ENCODE measurements around the gene VPS13D. TPM values are rescaled to one million over a fixed set of nuclear protein-coding genes. Genes with fewer than 3 reads are reported as not detected.

VPS13D gene
- total RNA-seq, 4 donors from 2014 or later = 33.2 to 115 (median 56.5) TPM

DNA sequence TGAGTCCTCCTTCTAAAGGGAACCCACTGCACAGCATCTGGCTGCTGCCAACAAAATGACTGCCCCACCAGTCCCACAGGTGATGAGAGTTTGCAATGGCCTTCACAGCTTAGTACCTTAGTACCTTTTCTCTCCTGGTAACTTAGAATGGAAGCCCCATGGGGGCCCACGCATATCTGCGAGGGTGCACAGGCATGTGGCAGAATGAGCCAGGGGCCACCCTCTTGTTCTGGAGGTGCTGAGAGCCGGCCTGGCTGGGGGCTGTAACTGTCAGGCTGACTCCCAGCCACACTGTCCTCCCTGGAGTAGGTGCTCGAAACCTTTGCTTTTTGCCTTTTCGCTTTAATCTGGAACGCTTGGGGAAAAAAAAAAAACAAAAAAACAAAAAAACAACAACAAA is 203.1 kb downstream of the VPS13D start:
- H3K27ac ChIP-seq = peak overlapping the region; percentile 62 to 72
- TF ChIP-seq, protein P1, sequence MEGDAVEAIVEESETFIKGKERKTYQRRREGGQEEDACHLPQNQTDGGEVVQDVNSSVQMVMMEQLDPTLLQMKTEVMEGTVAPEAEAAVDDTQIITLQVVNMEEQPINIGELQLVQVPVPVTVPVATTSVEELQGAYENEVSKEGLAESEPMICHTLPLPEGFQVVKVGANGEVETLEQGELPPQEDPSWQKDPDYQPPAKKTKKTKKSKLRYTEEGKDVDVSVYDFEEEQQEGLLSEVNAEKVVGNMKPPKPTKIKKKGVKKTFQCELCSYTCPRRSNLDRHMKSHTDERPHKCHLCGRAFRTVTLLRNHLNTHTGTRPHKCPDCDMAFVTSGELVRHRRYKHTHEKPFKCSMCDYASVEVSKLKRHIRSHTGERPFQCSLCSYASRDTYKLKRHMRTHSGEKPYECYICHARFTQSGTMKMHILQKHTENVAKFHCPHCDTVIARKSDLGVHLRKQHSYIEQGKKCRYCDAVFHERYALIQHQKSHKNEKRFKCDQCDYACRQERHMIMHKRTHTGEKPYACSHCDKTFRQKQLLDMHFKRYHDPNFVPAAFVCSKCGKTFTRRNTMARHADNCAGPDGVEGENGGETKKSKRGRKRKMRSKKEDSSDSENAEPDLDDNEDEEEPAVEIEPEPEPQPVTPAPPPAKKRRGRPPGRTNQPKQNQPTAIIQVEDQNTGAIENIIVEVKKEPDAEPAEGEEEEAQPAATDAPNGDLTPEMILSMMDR (IDR thresholded peaks at IDR 0.05) = no peak
- no peak for TF ChIP-seq POLR2A (IDR thresholded peaks at IDR 0.05)
- peaks cover 8 to 19% of the 10 kb centered on the region in 2 donors for H3K4me1 ChIP-seq
- H3K36me3 ChIP-seq = no peaks in the 10 kb centered on the region
- no peaks in the 10 kb centered on the region for H3K9me3 ChIP-seq
- DNase-seq = no peak
- no peaks in the 10 kb centered on the region for H3K27me3 ChIP-seq
- intact Hi-C loops (cut with DNase I; ENCODE audit: low total_unique reads) = no loop called here
- no peak overlapping the region for H3K4me3 ChIP-seq

GRCh38 chr1:12433323-12434053 is 203.7 kb downstream of the VPS13D start:
- intact Hi-C loops (cut with DNase I; ENCODE audit: low total_unique reads) = no loop called here
- no peak overlapping the region for H3K4me3 ChIP-seq
- H3K27ac ChIP-seq = peak overlapping the region; percentile 62 to 72
- no peaks in the 10 kb centered on the region for H3K9me3 ChIP-seq
- TF ChIP-seq, protein P1 (IDR thresholded peaks at IDR 0.05) = no peak
- no peak for TF ChIP-seq POLR2A (IDR thresholded peaks at IDR 0.05)
- H3K36me3 ChIP-seq = no peaks in the 10 kb centered on the region
- H3K27me3 ChIP-seq = no peaks in the 10 kb centered on the region
- peaks cover 8 to 19% of the 10 kb centered on the region in 2 donors for H3K4me1 ChIP-seq
- DNase-seq = peak; percentile 59 to 72

GRCh38 chr1:12434174-12434573 is 204.3 kb downstream of the VPS13D start:
- Histone ChIP-seq H3K27ac (peak overlapping the region; percentile 62 to 72), H3K4me3 (no peak overlapping the region), H3K36me3 (no peaks in the 10 kb centered on the region), H3K4me1 (peaks cover 8 to 19% of the 10 kb centered on the region in 2 donors), H3K9me3 (no peaks in the 10 kb centered on the region), H3K27me3 (no peaks in the 10 kb centered on the region)
- TF ChIP-seq POLR2A (IDR thresholded peaks at IDR 0.05) = no peak
- TF ChIP-seq, protein P1 (IDR thresholded peaks at IDR 0.05) = no peak
- intact Hi-C loops (cut with DNase I; ENCODE audit: low total_unique reads) = no loop called here
- no peak for DNase-seq

DNA sequence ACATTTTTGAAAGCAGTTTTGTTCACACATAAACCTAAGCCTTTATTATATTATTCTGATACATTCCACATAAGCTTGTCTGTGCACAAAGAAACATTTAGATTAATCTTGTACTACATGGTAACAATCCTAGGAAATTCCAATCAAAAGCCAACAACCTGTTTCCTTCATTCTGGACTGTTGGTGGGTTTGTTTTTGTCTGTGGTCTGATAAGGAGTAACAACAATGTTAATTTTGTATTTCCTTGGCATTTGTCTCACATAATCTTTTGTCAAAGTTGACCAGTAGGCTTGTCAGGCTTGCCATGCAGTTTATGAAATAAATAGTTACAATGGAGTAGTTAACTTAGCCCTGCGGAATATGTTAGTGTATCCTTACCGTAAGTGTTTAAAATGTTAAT is 204.9 kb downstream of the VPS13D start:
- no peak for DNase-seq
- H3K4me1 ChIP-seq = peaks cover 8 to 19% of the 10 kb centered on the region in 2 donors
- H3K36me3 ChIP-seq = no peaks in the 10 kb centered on the region
- H3K4me3 ChIP-seq = no peak overlapping the region
- peak overlapping the region; percentile 62 to 72 for H3K27ac ChIP-seq
- intact Hi-C loops (cut with DNase I; ENCODE audit: low total_unique reads) = no loop called here
- TF ChIP-seq POLR2A (IDR thresholded peaks at IDR 0.05) = no peak
- TF ChIP-seq, protein P1 (IDR thresholded peaks at IDR 0.05) = no peak
- H3K27me3 ChIP-seq = no peaks in the 10 kb centered on the region
- H3K9me3 ChIP-seq = no peaks in the 10 kb centered on the region

GRCh38 chr1:12435639-12436344 is 206.0 kb downstream of the VPS13D start:
- H3K4me1 ChIP-seq = peaks cover 8 to 19% of the 10 kb centered on the region in 2 donors
- no peaks in the 10 kb centered on the region for H3K27me3 ChIP-seq
- DNase-seq = no peak
- H3K4me3 ChIP-seq = no peak overlapping the region
- intact Hi-C loops (cut with DNase I; ENCODE audit: low total_unique reads) = no loop called here
- H3K9me3 ChIP-seq = no peaks in the 10 kb centered on the region
- H3K36me3 ChIP-seq = no peaks in the 10 kb centered on the region
- peak overlapping the region; percentile 14 to 72 for H3K27ac ChIP-seq
- TF ChIP-seq, protein P1 (IDR thresholded peaks at IDR 0.05) = no peak
- no peak for TF ChIP-seq POLR2A (IDR thresholded peaks at IDR 0.05)

Measured in uterus (tissue), 4 donors.